Progenitor cell of endocrine pancreas (in vitro differentiated cells): Measurements from ENCODE around the gene ARNT2. TPM values are rescaled to one million over a fixed set of nuclear protein-coding genes. Genes with fewer than 3 reads are reported as not detected.

ENCODE experiments used
- DNase-seq: peaks from one replicate; pipeline ENCODE4 v3.0.0; 2021; ENCODE audit warnings: low spot score; ENCODE audit not compliant: unreplicated experiment
- H3K27ac Mint-ChIP-seq: 2 replicates; pipeline ENCODE4 v1.8.0; 2021; ENCODE audit warnings: mild to moderate bottlenecking, moderate library complexity, mixed read lengths
- H3K27me3 Mint-ChIP-seq: 2 replicates; pipeline ENCODE4 v1.8.0; 2021; ENCODE audit warnings: mixed read lengths
- H3K36me3 Mint-ChIP-seq: 2 replicates; pipeline ENCODE4 v1.8.0; 2022; ENCODE audit warnings: mixed read lengths; ENCODE audit not compliant: insufficient read depth
- H3K4me1 Mint-ChIP-seq: 2 replicates; pipeline ENCODE4 v1.8.0; 2021; ENCODE audit warnings: low read depth, mixed read lengths
- H3K4me3 Mint-ChIP-seq: 2 replicates; pipeline ENCODE4 v1.8.0; 2021; ENCODE audit warnings: low read depth, mild to moderate bottlenecking, moderate library complexity, mixed read lengths
- H3K9me3 Mint-ChIP-seq: 2 replicates; pipeline ENCODE4 v1.8.0; 2021; ENCODE audit warnings: low read depth, mixed read lengths
- total RNA-seq: library from RNA; stranded (reverse); gene quantifications from 2 replicates; pipeline ENCODE4 v1.2.1, GENCODE V29; 2021
- TF ChIP-seq, protein P1 (sequence below): fragments of 200-600 bp; sonication (generic); IDR thresholded peaks from one replicate; pipeline ENCODE4 v1.5.0; 2021; ENCODE audit warnings: antibody characterized with exemption, mild to moderate bottlenecking; ENCODE audit not compliant: unreplicated experiment

The ARNT2 gene
- total RNA-seq, 1 donor from 2014 or later, result 37.3 TPM

DNA sequence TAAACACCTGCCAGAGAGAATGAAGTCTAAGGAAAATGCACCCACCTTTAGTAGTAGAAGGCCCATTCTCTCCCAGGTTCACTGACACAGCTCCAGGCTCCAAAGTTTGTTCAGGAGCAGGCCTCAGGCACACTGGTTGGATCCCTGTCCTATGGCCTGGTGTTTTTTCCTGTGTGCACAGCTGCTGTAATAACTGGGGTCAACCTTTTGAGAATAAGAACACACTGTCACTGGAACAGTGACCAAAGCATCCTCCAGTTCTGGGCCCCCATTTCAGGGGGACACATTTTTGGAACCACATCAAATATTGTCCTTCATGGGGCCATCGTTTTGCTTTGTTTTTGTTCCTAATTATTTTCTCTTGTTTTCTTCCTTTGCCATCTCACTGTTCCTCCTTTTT, 95.8 kb downstream of the ARNT2 start:
- Mint-ChIP-seq H3K27ac (no peak overlapping the region), H3K4me3 (no peak overlapping the region), H3K4me1 (peaks cover 10% of the 10 kb centered on the region), H3K9me3 (no peaks in the 10 kb centered on the region), H3K27me3 (no peaks in the 10 kb centered on the region), H3K36me3 (peaks cover 12% of the 10 kb centered on the region)
- TF ChIP-seq, protein P1, sequence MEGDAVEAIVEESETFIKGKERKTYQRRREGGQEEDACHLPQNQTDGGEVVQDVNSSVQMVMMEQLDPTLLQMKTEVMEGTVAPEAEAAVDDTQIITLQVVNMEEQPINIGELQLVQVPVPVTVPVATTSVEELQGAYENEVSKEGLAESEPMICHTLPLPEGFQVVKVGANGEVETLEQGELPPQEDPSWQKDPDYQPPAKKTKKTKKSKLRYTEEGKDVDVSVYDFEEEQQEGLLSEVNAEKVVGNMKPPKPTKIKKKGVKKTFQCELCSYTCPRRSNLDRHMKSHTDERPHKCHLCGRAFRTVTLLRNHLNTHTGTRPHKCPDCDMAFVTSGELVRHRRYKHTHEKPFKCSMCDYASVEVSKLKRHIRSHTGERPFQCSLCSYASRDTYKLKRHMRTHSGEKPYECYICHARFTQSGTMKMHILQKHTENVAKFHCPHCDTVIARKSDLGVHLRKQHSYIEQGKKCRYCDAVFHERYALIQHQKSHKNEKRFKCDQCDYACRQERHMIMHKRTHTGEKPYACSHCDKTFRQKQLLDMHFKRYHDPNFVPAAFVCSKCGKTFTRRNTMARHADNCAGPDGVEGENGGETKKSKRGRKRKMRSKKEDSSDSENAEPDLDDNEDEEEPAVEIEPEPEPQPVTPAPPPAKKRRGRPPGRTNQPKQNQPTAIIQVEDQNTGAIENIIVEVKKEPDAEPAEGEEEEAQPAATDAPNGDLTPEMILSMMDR, result no peak
- no peak for DNase-seq

DNA sequence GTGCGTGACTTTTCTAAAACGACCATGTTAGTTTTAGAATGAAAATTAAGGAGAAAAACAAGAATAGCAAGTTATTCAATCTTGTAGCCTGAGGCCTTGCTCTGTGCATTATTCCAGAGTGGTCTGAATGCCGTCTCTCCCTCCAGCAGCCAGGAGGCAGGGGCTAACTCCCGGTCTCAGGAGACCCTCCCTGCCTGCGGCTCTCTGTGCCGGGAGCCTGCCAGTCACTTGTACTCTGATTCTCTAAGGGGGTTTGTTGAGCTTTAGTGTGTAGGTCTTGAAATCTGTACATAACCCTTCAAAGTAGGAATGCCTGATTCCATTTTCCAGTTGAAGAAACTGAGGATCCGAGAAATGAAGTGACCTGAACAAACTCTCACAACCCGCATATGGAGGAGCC, 97.3 kb downstream of the ARNT2 start:
- H3K4me1 Mint-ChIP-seq, result no peaks in the 10 kb centered on the region
- H3K4me3 Mint-ChIP-seq, result no peak overlapping the region
- H3K36me3 Mint-ChIP-seq, result peaks cover 12% of the 10 kb centered on the region
- no peak for DNase-seq
- no peaks in the 10 kb centered on the region for H3K27me3 Mint-ChIP-seq
- no peaks in the 10 kb centered on the region for H3K9me3 Mint-ChIP-seq
- TF ChIP-seq, protein P1, result no peak
- no peak overlapping the region for H3K27ac Mint-ChIP-seq

DNA sequence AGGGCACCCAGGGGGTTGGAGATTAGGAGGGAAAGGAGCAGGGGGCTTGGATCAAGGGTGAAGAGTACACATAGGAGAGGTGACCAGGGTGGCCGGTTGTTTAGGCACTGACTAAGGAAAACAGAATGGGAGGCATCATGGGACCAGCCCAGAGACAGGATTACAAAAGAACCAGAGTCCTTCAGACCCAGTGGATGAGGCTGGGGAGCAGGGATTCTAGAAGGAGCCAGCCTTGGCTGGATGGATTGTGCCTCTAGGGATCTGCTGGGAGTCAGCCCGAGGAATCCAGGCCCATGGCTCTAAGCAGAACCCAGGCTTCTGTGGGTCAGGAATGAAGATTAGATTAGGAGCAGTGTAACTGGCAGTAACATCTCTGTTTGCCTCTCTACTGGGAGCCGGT, 98.6 kb downstream of the ARNT2 start:
- Mint-ChIP-seq H3K4me1 (no peaks in the 10 kb centered on the region), H3K36me3 (peaks cover 10% of the 10 kb centered on the region), H3K9me3 (no peaks in the 10 kb centered on the region), H3K4me3 (no peak overlapping the region), H3K27ac (no peak overlapping the region), H3K27me3 (no peaks in the 10 kb centered on the region)
- TF ChIP-seq, protein P1, result no peak
- no peak for DNase-seq

DNA sequence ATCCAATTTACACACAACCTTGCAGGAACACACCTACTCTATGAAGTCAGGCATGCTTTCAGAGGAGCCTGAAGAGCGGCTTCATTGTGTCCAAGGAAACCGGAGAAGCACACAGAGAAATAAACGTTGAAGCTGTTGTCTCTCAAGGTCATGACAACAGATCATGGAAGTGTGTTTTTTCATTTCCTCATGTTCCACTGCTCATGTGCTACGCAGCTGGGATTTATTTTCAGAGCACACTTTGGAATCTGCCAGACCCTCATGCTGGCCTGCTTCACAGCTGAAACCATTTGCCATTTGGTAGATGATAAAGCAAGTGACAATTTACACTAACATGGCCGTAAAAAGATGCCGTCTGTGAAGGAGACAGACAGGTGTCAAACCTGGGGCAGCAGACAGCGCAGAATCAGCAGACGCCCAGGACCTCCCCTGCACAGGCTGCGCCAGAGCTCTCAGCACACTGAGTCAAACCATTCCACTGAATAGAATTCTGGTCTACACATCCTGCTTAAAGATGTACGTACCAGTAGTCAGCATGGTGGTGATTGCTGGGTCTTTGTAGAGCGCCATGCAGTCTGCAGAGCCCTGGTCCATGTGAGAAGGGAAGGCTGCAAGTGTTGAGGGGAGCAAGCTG, 99.3 kb downstream of the ARNT2 start:
- Mint-ChIP-seq H3K36me3 (peaks cover 10% of the 10 kb centered on the region), H3K27me3 (no peaks in the 10 kb centered on the region), H3K4me3 (no peak overlapping the region), H3K27ac (no peak overlapping the region), H3K4me1 (no peaks in the 10 kb centered on the region), H3K9me3 (no peaks in the 10 kb centered on the region)
- DNase-seq, result no peak
- TF ChIP-seq, protein P1, result no peak

DNA sequence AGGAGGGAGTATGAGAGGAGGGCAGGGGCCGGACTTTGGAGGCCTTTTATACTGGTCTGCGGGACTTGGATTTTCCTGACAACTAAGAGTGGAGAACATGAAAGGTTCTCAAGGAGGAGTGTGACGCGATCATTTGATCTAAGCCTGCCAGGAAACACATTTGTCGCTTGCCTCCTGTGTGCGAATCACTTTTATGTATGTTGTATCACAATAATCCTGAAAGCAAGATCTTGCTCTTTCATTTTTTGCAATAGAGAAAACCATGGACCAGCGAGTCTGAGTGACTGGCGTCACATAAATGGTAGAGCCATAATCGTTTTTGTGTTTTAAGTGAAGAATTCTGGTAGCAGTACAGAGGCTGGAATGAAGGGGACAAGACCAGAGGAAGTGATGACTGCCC, 100.7 kb downstream of the ARNT2 start:
- TF ChIP-seq, protein P1, result no peak
- no peak for DNase-seq
- Mint-ChIP-seq H3K36me3 (peaks cover 14% of the 10 kb centered on the region), H3K27me3 (no peaks in the 10 kb centered on the region), H3K4me3 (no peak overlapping the region), H3K9me3 (peaks cover 1% of the 10 kb centered on the region), H3K27ac (no peak overlapping the region), H3K4me1 (no peaks in the 10 kb centered on the region)
